Stimulated activated CD4-positive, alpha-beta T cell treated with anti-CD3 and anti-CD28 coated beads, Interleukin-4, amount 100 ng/mL, for 48 hours (primary cell): ENCODE measurements around the gene SPAAR.
"Not testable (repeated sequence)": the region's sequence is repeated elsewhere in the genome, so short reads cannot be mapped to it uniquely, and the experiment has no call there.

Experiments used
- DNase-seq, 2 donors: peaks; one replicate each; pipeline ENCODE4 v3.0.0-alpha.2; 2020; ENCODE audit warnings: low read depth in 2 of 2

The SPAAR gene

GRCh38 chr9:35909274-35909673 is at the start of gene SPAAR:
Gene SPAAR (plus strand): TSS chr9:35909490. CDS start chr9:35910464, 974 bp downstream.
- no peak for DNase-seq

GRCh38 chr9:35859990-35860339 is 49.3 kb upstream of the SPAAR start:
- no peak for DNase-seq

- no peak for DNase-seq
Measured at GRCh38 chr9:35861161-35861897, 48.0 kb upstream of the SPAAR start.

- no peak for DNase-seq
Measured at GRCh38 chr9:35862328-35862727, 47.0 kb upstream of the SPAAR start.

GRCh38 chr9:35863583-35863982 is 45.7 kb upstream of the SPAAR start:
- DNase-seq: no peak

GRCh38 chr9:35864695-35865255 is 44.5 kb upstream of the SPAAR start:
- DNase-seq: no peak

- DNase-seq: no peak
Measured at GRCh38 chr9:35867538-35867937, 41.8 kb upstream of the SPAAR start.

- no peak for DNase-seq
Measured at GRCh38 chr9:35868933-35869332, 40.4 kb upstream of the SPAAR start.

GRCh38 chr9:35869621-35870216 is 39.6 kb upstream of the SPAAR start:
- DNase-seq: no peak

- no peak for DNase-seq
Measured at GRCh38 chr9:35870351-35870923, 38.9 kb upstream of the SPAAR start, which contains the start of gene OR13J1. Gene OR13J1 (minus strand): TSS chr9:35870401. CDS start chr9:35870401, 0 bp downstream.

- DNase-seq: no peak
Measured at GRCh38 chr9:35871545-35871944, 37.7 kb upstream of the SPAAR start.

GRCh38 chr9:35872505-35872904 is 36.8 kb upstream of the SPAAR start:
- DNase-seq: no peak

GRCh38 chr9:35882263-35882848 is 26.9 kb upstream of the SPAAR start:
- peak; percentile 70 to 81 for DNase-seq

- DNase-seq: no peak
Measured at GRCh38 chr9:35882996-35883395, 26.3 kb upstream of the SPAAR start.

GRCh38 chr9:35884908-35885307 is 24.4 kb upstream of the SPAAR start:
- not testable (repeated sequence) for DNase-seq

GRCh38 chr9:35891646-35892045 is 17.6 kb upstream of the SPAAR start:
- no peak for DNase-seq

GRCh38 chr9:35892051-35892450 is 17.2 kb upstream of the SPAAR start:
- DNase-seq: no peak

- DNase-seq: no peak
Measured at GRCh38 chr9:35896570-35896969, 12.7 kb upstream of the SPAAR start.

GRCh38 chr9:35897376-35898099 is 11.8 kb upstream of the SPAAR start:
- not testable (repeated sequence) for DNase-seq

- no peak for DNase-seq
Measured at GRCh38 chr9:35898337-35898736, 11.0 kb upstream of the SPAAR start.

GRCh38 chr9:35899021-35899420 is 10.3 kb upstream of the SPAAR start:
- no peak for DNase-seq

- no peak for DNase-seq
Measured at GRCh38 chr9:35903049-35903448, 6.2 kb upstream of the SPAAR start.
